T-helper 2 cell (primary cell): Measurements from ENCODE around the gene RMI2.
A peak's percentile ranks its signal among the peaks of the same experiment; 100 is the strongest.
"Not testable (repeated sequence)": the region's sequence is repeated elsewhere in the genome, so short reads cannot be mapped to it uniquely, and the experiment has no call there.

Source experiments
- DNase-seq, 5 experiments: peaks; one replicate each; pipeline versions ENCODE4 v3.0.0 to v3.0.0-alpha.2; 2012 to 2022

RMI2 gene

DNA sequence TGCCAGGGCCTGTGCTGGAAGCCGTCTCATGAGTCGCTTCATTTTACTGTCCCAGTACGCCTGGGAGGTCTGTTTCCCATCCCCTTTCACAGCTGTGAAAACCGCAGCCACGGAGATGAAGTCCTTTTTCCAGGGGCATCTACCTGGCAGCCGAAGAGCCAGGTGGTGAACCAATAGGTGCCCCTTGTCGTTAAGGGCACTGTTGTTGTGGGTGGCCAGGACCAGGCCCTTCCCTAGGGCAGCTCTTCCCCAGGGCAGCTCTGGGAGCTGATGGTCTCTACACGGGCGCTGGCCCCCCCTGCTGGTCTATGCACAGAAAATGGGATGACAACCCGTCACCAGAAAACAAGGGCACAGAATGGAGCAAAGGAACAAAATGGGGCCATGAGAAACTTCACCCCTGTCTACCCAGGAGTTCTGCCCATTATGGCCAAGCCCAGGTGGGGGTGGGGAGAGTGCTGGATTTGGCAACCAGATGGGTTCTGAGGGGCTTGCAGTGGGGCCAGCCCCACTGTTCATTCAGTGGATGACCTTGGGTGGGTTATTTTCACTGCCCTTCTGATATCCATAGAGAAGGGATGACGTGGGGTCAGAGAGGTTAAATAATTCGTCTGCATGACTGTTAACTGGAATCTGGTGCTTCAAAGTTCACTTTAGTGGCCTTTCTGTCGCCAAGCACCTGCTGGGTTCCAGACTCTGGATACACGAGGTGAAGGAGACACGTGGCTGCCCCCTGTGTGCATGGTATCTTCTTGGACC is 11.5 kb downstream of the RMI2 start:
- peak in 2 of 5 experiments; percentile 39 to 50 for DNase-seq

- no peak for DNase-seq
These were observed 13.3 kb downstream of the RMI2 start for GRCh38 chr16:11358531-11358930.

DNA sequence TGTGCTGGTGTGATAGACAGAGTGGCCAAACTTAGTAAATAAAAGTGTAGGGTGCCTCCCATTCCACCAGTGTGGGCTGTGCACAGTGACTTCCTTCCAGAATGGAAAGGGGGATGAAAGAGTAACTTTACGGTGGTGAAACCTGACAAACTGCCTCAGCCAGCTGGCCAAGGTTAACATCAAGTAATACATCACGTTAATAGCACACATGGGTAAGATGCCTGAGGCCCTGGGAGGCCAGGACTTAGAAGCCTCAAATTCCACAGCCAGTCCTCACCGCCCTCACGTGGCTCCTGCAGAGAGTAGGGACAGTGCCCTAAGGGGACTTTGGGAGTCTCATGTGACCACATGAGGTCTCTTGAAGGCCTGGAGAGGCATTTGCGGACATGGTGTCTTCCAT is 14.1 kb downstream of the RMI2 start:
- no peak for DNase-seq

DNA sequence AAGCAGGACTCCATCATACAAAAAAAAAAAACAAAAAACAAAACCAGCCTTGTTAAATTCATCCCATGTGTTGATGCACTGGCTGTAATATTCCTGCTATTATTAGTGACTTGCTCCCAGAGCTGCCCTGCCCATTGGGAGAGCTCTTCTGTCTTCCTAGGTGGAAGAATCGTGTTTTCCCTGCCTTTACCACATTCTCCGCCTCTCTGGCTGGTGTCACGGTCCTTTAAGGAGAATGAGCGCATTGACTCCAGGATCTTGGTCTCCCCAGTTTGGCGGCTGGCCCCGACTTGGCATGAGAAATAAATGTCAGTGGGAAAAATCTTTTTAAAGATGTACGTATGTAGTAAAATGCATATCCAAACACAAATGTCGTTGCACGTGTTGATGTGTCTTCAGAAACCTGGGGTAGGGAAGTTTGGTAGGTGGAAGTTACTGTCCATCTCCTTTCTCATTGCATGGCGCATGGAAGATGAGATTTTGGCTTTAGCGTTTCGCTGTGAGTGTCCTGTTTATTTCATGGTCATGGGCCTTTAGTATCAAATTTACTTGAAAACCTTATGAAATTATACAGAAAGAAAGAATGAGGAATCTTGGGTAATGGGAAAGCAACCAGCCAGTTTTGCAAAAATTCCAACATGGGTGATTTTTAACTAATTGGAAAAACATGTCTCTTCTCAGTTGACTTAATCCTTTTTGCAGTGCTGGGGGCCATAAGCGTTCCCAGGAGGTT is 15.5 kb downstream of the RMI2 start:
- no peak for DNase-seq

DNA sequence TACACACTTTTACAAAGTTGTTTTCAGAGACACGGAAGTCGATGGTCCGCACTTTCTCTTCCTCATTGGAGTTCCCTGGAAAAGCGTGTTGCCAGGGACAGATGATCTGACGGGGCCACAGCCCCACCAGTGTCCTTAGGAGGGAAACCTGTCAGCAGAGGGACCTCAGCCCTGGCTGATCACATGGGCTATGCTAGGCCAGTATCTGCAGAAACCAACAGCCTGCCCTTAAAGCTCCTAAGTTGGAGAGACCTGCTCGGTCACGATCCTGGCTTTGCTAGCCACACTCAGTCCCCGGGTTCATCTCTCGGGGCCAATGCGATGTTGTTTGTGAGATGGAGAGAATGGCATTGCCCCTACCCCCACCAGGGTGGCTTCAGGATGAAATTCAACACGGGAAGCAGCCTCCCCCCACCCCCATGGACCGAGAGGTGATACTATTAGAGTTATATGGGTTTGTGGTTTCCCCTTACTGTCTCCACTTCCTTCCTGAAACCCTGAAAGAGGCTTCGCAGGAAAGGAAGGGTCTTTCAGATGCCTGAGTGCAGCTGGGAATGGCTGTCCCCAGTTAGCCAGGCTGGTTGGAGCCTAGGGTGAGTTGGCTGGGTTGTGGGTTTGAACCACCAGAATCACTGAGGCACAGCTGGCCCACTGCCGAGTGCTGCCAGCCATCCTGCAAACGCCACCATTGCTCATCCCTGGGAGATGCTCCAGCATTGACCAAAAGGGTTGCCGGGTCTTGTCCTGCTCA is 16.6 kb downstream of the RMI2 start:
- peak in 1 of 5 experiments; percentile 78 for DNase-seq

- DNase-seq = no peak
These were observed 18.6 kb downstream of the RMI2 start for GRCh38 chr16:11363927-11364258.

DNA sequence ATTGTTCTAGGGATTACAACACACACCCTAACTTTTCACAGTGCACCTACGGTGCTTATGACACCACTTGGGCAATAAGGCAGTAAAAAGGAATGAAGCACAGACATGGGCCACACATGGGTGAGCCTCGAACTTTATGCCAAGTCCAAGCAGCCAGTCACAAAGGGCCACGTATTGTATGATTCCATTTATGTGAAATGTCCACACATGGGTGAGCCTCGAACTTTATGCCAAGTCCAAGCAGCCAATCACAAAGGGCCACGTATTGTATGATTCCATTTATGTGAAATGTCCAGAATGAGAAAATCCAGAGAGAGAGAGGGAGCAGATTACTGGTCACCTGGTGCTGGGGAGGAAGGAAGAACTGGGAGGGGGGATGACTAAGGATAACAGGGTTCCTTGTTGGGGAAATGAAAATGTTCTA is 22.2 kb downstream of the RMI2 start:
- no peak for DNase-seq

DNA sequence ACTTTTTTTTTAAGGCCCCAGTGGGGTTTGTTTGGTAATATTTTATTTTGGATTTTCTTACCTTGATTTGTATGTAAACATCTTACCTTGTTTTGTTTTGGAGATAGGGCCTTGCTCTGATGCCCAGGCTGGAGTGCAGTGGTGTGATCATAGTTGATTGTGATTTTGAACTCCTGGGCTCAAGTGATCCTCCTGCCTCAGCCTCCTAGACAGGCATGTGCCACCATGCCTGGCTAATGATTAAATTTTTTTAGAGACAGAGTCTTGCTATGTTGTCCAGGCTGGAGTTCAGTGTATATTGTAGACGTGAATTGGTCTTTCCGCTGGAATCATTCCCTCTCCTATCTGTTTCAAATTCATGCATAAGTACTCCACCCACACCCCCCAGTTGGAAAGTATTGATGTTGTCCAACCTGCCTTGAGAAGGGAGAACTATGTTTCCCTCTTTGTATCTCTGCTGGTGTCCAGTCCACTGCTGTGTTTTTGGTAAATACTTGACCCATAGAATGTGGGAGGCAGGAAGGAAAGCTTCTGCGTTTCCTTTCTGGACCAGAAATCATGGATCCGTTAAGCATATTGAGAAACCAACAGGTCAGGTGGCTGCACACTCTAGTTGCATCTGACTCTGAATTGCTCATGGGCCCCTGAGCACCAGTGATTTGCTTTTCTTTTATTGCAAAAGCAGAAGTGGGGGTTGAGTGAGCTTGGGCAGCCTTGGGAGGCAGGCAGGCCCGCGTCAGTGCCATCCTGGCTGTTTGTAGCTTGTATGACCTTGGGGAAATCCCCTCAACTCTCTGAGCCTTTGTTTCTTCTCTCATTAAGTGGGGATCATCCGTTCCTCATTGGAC is 25.0 kb downstream of the RMI2 start:
- peak in 1 of 5 experiments; percentile 37 for DNase-seq

- not testable (repeated sequence) for DNase-seq
These were observed 25.6 kb downstream of the RMI2 start for GRCh38 chr16:11370932-11371279.

DNA sequence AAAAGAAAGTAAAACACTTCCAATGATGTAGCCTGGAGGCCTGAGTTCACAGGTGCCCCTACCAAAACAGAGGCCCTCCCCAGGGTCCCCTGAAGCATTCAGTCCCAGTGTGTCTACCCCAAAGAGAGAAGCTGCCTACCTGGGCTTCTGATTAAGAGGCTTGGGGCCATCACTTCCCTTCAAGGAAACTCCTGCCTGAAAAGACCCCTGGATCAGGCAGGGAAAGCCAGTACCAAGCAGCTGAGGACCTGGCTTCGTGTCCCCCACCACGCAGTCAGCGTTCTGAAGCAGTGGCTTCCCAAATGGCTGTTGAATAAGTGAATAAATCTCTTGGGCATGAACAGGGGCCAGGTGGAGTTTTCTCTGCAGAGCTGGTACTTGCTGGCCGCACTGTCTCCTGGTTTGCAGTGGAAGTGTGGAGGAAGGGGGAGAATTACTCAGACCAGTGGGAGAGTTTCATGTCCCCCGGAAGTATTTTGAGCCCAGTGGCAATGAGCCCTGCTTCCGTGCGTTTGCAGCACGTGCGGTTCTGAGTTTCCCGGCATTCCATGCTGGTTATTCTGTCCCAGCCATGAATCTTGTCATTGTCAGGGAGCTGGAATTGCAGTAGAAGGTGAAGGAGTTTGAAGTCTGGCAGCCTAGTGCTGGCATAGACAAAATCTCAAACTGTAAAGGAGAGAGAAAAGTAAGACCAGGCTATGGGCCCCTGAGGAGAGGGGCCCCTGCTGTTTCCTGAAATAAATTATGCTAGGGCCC is 27.0 kb downstream of the RMI2 start:
- DNase-seq = no peak

GRCh38 chr16:11372829-11373306 is 27.6 kb downstream of the RMI2 start:
- DNase-seq = no peak

DNA sequence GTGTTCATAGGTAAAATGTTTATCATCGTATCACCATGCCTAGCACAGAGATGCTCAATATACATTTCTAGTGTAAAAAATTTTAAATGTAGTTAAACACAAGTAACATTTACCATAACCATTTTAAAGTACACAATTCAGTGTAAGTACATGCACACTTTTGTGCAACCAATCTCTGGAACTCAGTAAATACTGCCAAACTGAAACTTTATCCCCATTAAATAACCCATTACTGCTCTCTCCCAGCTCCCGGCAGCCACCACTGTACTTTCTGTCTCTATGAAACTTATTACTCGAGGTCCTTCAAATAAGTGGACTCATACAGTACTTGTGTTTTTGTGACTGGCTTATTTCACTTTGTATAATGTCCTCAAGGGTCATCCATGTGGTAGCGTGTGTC is 29.0 kb downstream of the RMI2 start:
- DNase-seq = no peak

- DNase-seq = no peak
These were observed 31.9 kb downstream of the RMI2 start for GRCh38 chr16:11377154-11377553.

- DNase-seq = not testable (repeated sequence)
These were observed 33.7 kb downstream of the RMI2 start for GRCh38 chr16:11378951-11379350.

- DNase-seq = peak in 2 of 5 experiments; percentile 42 to 80
These were observed 34.2 kb downstream of the RMI2 start for GRCh38 chr16:11379420-11379819.

- no peak for DNase-seq
These were observed 35.6 kb downstream of the RMI2 start for GRCh38 chr16:11380836-11381235.

GRCh38 chr16:11383481-11384183 is 38.4 kb downstream of the RMI2 start:
- no peak for DNase-seq

- no peak for DNase-seq
These were observed 39.1 kb downstream of the RMI2 start for GRCh38 chr16:11384184-11384955.

DNA sequence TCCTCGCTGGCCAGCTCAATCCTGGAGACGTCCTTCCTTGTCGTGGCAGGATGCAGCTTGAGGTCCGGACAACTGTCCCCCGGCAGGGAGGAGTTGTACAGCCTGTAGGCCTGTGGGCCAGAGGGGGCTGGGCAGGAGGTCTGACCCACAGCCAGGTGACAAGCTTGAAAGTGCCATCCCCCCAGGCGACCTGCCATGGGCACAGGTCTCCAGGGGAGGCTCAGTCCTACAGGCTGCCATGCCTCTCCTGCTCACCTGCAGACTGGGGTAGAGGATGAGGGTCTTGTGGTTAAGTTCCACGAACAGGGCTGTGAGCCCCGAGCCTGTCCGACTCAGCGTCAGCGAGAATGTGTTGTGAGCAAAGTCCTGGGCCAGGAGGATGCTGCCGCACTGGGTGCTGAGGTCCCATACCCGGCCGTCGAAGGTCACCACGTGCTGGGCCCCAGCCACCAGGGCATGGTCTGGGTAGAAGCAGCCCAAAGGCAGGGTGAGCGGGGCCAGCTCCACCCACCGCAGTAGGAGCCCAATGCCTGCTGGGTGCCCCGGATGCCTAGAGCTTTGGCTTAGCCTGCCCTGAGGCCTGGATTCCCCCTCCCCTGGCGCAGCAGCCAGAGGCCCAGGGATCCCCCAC is 39.8 kb downstream of the RMI2 start:
- no peak for DNase-seq
